Measurements from ENCODE around the gene SYTL3. TPM values are rescaled to one million over a fixed set of nuclear protein-coding genes. Genes with fewer than 3 reads are reported as not detected.

SYTL3 gene
- total RNA-seq, 2 donors from 2014 or later = 0.58 to 0.79 TPM

DNA sequence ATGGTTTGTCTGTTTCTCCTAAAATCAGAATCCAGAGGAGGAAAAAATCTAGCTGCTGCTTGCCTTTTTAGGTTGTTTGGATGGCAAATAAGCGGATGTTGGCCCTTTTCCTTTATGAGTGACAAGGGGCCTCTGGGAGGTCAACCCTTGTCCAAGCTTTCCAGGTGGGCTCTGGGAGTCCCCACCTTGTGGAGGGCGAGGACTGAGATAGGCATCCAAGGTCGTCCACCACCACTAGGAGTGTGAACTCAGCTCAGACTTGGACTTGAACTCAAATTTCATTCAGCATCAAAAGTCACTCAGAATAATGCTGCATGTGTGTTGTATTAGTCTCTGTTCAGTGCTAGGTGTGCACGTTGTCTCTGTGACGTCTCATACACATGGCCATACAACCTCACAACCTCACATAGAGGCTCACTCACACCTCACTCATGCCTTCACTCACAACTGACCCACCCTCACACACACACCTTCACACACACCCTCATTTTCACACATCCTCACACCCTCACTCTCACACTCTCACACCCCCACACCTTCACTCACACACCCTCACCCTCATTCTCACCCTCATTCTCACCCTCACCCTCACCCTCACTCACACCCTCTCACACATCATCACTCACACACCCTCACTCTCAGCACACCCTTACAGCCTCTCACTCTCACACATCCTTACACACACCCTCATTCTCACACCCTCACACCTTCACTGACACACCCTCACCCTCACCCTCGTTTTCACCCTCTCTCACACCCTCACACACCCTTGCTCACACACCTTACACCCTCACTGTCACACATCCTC, 23.3 kb upstream of the SYTL3 start:
- H3K27ac ChIP-seq (ENCODE audit: low read depth, low read length) = no peak overlapping the region
- H3K4me1 Mint-ChIP-seq = peaks cover 8% of the 10 kb centered on the region
- no peak overlapping the region for H3K4me3 ChIP-seq (ENCODE audit: low read length)
- no peak overlapping the region for H3K9ac ChIP-seq (ENCODE audit: extremely low read depth, low read length, poor library complexity, severe bottlenecking)
- DNase-seq = peak; percentile 30
- peaks cover 66% of the 10 kb centered on the region for H3K36me3 Mint-ChIP-seq (ENCODE audit: low read depth)
- H3K4me3 Mint-ChIP-seq = no peak overlapping the region
- no peak overlapping the region for H3K27ac Mint-ChIP-seq
- H3K36me3 ChIP-seq (ENCODE audit: control insufficient read depth, insufficient read depth, low read length) = peaks cover 70% of the 10 kb centered on the region
- no peaks in the 10 kb centered on the region for H3K4me1 ChIP-seq (ENCODE audit: control insufficient read depth, insufficient read depth, low read length)
- WGBS, 2 experiments (ENCODE audit: insufficient coverage in 1 of 2, insufficient read length in 1 of 2) = 92% methylated on average over 2 to 6 of the region's 6 CpGs
- no peaks in the 10 kb centered on the region for H3K9me3 ChIP-seq (ENCODE audit: control insufficient read depth, low read length)
- H3K27me3 Mint-ChIP-seq (ENCODE audit: insufficient read depth) = no peaks in the 10 kb centered on the region
- H3K27me3 ChIP-seq (ENCODE audit: control insufficient read depth, insufficient read depth, low read length, poor library complexity, severe bottlenecking) = no peaks in the 10 kb centered on the region
- TF ChIP-seq, protein P1, sequence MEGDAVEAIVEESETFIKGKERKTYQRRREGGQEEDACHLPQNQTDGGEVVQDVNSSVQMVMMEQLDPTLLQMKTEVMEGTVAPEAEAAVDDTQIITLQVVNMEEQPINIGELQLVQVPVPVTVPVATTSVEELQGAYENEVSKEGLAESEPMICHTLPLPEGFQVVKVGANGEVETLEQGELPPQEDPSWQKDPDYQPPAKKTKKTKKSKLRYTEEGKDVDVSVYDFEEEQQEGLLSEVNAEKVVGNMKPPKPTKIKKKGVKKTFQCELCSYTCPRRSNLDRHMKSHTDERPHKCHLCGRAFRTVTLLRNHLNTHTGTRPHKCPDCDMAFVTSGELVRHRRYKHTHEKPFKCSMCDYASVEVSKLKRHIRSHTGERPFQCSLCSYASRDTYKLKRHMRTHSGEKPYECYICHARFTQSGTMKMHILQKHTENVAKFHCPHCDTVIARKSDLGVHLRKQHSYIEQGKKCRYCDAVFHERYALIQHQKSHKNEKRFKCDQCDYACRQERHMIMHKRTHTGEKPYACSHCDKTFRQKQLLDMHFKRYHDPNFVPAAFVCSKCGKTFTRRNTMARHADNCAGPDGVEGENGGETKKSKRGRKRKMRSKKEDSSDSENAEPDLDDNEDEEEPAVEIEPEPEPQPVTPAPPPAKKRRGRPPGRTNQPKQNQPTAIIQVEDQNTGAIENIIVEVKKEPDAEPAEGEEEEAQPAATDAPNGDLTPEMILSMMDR (conservative IDR thresholded peaks at IDR 0.05) = no peak
- H3K9me3 Mint-ChIP-seq = no peaks in the 10 kb centered on the region

DNA sequence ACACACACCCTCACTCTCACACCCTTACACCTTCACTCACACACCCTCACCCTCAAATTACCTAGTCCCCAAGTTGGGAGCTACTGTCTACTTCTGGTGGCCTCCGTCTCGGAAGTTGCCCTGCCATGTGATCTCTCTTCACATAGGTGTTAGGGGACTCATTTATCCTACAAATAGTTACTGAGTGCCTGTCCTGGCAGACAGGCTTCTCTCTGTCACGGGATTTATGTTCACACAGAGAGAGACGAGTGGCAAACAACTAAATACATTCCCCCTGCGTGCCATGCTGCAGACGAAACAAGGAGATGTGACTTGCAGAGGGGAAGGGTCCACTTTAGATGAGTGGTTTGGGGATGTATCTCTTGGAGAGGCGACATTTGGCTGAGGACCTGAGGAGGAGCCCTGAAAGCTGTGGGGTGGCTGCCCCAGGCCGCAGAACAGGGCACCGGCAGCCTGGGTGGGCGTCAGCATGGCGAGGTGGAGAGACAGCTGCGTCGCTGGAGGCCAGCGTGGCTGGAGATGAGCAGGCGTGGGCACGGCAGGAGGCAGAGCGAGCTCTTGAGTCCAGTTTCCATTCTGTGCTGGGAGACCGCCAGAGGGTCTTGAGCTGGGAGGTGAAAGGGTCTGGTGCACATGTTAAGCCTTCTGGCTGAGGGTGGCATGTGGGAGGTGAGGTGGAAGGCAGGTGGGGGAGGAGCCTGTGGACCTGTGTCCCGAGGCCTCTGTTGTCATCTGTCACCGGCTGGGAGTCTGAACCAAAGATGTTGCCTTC, 22.5 kb upstream of the SYTL3 start:
- H3K4me3 Mint-ChIP-seq = no peak overlapping the region

DNA sequence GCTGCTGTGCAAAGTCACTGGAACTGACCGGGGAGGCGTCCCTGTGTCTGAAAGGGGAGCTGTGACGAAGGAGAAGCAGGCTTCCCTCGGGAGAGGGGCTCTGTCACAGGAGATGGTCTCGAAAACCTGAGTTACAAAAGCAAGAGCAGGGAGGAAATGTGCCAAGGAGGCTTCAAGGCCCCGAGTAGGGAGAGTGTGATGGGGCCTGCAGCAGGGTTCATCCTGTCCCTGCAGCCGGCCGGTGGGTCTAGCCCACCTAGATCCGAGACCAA, 22.0 kb upstream of the SYTL3 start:
- 94 to 99% methylated on average over 7 to 9 of the region's 9 CpGs for WGBS, 2 experiments (ENCODE audit: insufficient coverage in 1 of 2, insufficient read length in 1 of 2)
- no peak overlapping the region for H3K4me3 Mint-ChIP-seq
- DNase-seq = no peak
- Histone ChIP-seq H3K9ac (ENCODE audit: extremely low read depth, low read length, poor library complexity, severe bottlenecking) (no peak overlapping the region), H3K4me1 (ENCODE audit: control insufficient read depth, insufficient read depth, low read length) (no peaks in the 10 kb centered on the region), H3K27ac (ENCODE audit: low read depth, low read length) (no peak overlapping the region), H3K4me3 (ENCODE audit: low read length) (no peak overlapping the region), H3K9me3 (ENCODE audit: control insufficient read depth, low read length) (no peaks in the 10 kb centered on the region), H3K36me3 (ENCODE audit: control insufficient read depth, insufficient read depth, low read length) (peaks cover 70% of the 10 kb centered on the region), H3K27me3 (ENCODE audit: control insufficient read depth, insufficient read depth, low read length, poor library complexity, severe bottlenecking) (no peaks in the 10 kb centered on the region)
- peaks cover 67% of the 10 kb centered on the region for H3K36me3 Mint-ChIP-seq (ENCODE audit: low read depth)
- no peaks in the 10 kb centered on the region for H3K27me3 Mint-ChIP-seq (ENCODE audit: insufficient read depth)
- H3K27ac Mint-ChIP-seq = peak overlapping the region; percentile 78
- TF ChIP-seq, protein P1 (conservative IDR thresholded peaks at IDR 0.05) = no peak
- H3K4me1 Mint-ChIP-seq = peaks cover 8% of the 10 kb centered on the region
- no peaks in the 10 kb centered on the region for H3K9me3 Mint-ChIP-seq

More for the DNA sequence above, 22.5 kb upstream of the SYTL3 start:
- WGBS, 2 experiments (ENCODE audit: insufficient coverage in 1 of 2, insufficient read length in 1 of 2) = 93 to 96% methylated on average over 15 to 20 of the region's 20 CpGs
- H3K9me3 ChIP-seq (ENCODE audit: control insufficient read depth, low read length) = no peaks in the 10 kb centered on the region
- H3K4me1 ChIP-seq (ENCODE audit: control insufficient read depth, insufficient read depth, low read length) = no peaks in the 10 kb centered on the region
- TF ChIP-seq, protein P1 (conservative IDR thresholded peaks at IDR 0.05) = no peak
- Mint-ChIP-seq H3K27ac (peak overlapping the region; percentile 78), H3K4me1 (peaks cover 8% of the 10 kb centered on the region), H3K9me3 (no peaks in the 10 kb centered on the region), H3K27me3 (ENCODE audit: insufficient read depth) (no peaks in the 10 kb centered on the region), H3K36me3 (ENCODE audit: low read depth) (peaks cover 69% of the 10 kb centered on the region)
- DNase-seq = peak; percentile 22
- no peak overlapping the region for H3K4me3 ChIP-seq (ENCODE audit: low read length)
- H3K27me3 ChIP-seq (ENCODE audit: control insufficient read depth, insufficient read depth, low read length, poor library complexity, severe bottlenecking) = no peaks in the 10 kb centered on the region
- H3K9ac ChIP-seq (ENCODE audit: extremely low read depth, low read length, poor library complexity, severe bottlenecking) = no peak overlapping the region
- H3K27ac ChIP-seq (ENCODE audit: low read depth, low read length) = no peak overlapping the region
- peaks cover 72% of the 10 kb centered on the region for H3K36me3 ChIP-seq (ENCODE audit: control insufficient read depth, insufficient read depth, low read length)

All from endodermal cell (in vitro differentiated cells).